NT2/D1 (cell line): ENCODE data around the gene ZNF580.

Experiments used
- SUZ12 ChIP-seq: IDR thresholded peaks from 2 replicates; pipeline ENCODE4 v1.6.1; 2011; ENCODE audit not compliant: insufficient read length, insufficient read depth; ENCODE audit errors: extremely low read depth
- YY1 ChIP-seq: IDR thresholded peaks from 2 replicates; pipeline ENCODE4 v1.6.1; 2011; ENCODE audit not compliant: insufficient read length, insufficient read depth
- ZNF274 ChIP-seq: IDR thresholded peaks from 2 replicates; pipeline ENCODE4 v1.6.1; 2011; ENCODE audit warnings: mild to moderate bottlenecking, low read depth, low read length

DNA sequence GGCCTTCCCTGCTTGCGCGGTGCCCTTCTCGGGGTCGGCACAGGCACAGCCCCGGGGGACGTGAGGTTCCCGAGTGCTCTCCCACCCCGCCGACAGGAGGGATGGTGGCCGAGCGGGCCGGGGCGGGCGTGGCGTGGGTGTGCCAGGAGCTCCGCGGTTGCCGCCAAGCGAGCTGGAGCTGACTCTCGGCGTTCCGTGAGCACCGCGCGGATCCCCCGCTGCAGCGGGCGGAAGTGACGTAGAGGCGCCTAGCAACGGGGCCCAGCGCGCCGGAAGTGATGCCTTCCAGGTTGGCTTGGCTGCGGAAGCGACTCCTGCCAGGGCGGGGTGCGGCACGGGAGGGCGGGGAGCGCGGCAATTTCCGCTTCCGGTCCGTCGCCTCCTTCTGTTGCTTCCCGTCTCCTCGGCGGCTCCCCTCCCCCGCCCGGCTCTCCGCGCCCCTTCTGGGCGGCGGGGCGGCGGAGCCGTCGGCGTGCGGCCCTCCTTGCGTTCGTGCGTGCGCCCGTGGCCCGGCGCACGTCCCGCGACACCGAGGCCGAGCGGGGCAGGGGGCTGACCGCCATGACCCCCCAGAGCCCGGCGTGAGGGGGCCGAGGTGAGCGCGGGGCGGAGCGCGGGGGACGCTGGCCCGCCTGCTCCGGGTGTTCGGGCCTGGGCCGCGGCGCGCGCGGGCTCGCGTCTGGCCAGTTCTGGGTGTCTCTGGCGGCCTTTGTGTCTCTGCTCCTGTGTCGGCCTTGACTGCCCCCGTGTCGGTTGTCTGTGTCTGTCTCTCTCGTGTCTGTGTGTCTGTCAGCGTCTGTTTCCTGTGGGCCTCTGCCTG lies 34.2 kb downstream of the ZNF580 start, which contains the start of gene EPN1:
- no peak for TF ChIP-seq SUZ12
- no peak for TF ChIP-seq ZNF274
- TF ChIP-seq YY1, result no peak
